Progenitor cell of endocrine pancreas (in vitro differentiated cells): Measurements from ENCODE around the gene PPP1R1A. TPM values are rescaled to one million over a fixed set of nuclear protein-coding genes. Genes with fewer than 3 reads are reported as not detected.

Experiments used
- DNase-seq: peaks from one replicate; pipeline ENCODE4 v3.0.0; 2021; ENCODE audit warnings: low spot score; ENCODE audit not compliant: unreplicated experiment
- H3K27ac Mint-ChIP-seq: 2 replicates; pipeline ENCODE4 v1.8.0; 2021; ENCODE audit warnings: mild to moderate bottlenecking, moderate library complexity, mixed read lengths
- H3K27me3 Mint-ChIP-seq: 2 replicates; pipeline ENCODE4 v1.8.0; 2021; ENCODE audit warnings: mixed read lengths
- H3K36me3 Mint-ChIP-seq: 2 replicates; pipeline ENCODE4 v1.8.0; 2022; ENCODE audit warnings: mixed read lengths; ENCODE audit not compliant: insufficient read depth
- H3K4me1 Mint-ChIP-seq: 2 replicates; pipeline ENCODE4 v1.8.0; 2021; ENCODE audit warnings: low read depth, mixed read lengths
- H3K4me3 Mint-ChIP-seq: 2 replicates; pipeline ENCODE4 v1.8.0; 2021; ENCODE audit warnings: low read depth, mild to moderate bottlenecking, moderate library complexity, mixed read lengths
- H3K9me3 Mint-ChIP-seq: 2 replicates; pipeline ENCODE4 v1.8.0; 2021; ENCODE audit warnings: low read depth, mixed read lengths
- total RNA-seq: library from RNA; stranded (reverse); gene quantifications from 2 replicates; pipeline ENCODE4 v1.2.1, GENCODE V29; 2021
- TF ChIP-seq, protein P1 (sequence below): fragments of 200-600 bp; sonication (generic); IDR thresholded peaks from one replicate; pipeline ENCODE4 v1.5.0; 2021; ENCODE audit warnings: antibody characterized with exemption, mild to moderate bottlenecking; ENCODE audit not compliant: unreplicated experiment

Gene PPP1R1A
- total RNA-seq, 1 donor from 2014 or later = 22.1 TPM

DNA sequence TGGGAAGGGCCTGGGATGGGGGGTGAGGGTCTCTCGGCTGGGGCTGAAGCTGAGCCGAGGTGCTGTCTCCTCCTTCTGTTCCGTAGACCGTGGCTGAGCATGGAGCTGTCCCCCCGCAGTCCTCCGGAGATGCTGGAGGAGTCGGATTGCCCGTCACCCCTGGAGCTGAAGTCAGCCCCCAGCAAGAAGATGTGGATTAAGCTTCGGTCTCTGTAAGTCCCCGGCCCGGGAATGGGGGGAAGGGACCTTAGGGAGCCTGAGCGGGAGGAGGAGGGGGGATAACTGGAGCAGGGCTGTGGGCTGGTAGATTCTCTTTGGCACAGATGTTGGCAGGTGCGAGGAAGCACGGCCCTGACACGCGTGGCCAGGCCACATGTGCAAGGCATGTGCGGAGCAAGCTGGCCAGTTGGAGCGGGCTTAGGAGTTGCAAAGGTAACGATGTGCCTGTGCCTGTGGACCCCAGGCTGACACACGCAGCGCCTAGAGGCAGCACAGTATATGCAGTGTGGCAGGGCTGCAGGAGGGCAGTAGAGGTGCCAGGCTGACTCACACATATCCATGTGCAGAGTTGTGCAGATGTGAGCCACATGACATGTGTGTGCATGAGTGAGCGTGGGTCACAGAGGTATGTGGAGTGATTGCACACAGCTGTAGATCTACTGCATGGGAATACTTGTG lies 38.5 kb downstream of the PPP1R1A start:
- H3K27ac Mint-ChIP-seq = peak overlapping the region; percentile 33
- TF ChIP-seq, protein P1, sequence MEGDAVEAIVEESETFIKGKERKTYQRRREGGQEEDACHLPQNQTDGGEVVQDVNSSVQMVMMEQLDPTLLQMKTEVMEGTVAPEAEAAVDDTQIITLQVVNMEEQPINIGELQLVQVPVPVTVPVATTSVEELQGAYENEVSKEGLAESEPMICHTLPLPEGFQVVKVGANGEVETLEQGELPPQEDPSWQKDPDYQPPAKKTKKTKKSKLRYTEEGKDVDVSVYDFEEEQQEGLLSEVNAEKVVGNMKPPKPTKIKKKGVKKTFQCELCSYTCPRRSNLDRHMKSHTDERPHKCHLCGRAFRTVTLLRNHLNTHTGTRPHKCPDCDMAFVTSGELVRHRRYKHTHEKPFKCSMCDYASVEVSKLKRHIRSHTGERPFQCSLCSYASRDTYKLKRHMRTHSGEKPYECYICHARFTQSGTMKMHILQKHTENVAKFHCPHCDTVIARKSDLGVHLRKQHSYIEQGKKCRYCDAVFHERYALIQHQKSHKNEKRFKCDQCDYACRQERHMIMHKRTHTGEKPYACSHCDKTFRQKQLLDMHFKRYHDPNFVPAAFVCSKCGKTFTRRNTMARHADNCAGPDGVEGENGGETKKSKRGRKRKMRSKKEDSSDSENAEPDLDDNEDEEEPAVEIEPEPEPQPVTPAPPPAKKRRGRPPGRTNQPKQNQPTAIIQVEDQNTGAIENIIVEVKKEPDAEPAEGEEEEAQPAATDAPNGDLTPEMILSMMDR = no peak
- H3K9me3 Mint-ChIP-seq = no peaks in the 10 kb centered on the region
- peaks cover 6% of the 10 kb centered on the region for H3K4me1 Mint-ChIP-seq
- peak overlapping the region; percentile 73 for H3K4me3 Mint-ChIP-seq
- no peak for DNase-seq
- H3K36me3 Mint-ChIP-seq = no peaks in the 10 kb centered on the region
- H3K27me3 Mint-ChIP-seq = peaks cover 36% of the 10 kb centered on the region

DNA sequence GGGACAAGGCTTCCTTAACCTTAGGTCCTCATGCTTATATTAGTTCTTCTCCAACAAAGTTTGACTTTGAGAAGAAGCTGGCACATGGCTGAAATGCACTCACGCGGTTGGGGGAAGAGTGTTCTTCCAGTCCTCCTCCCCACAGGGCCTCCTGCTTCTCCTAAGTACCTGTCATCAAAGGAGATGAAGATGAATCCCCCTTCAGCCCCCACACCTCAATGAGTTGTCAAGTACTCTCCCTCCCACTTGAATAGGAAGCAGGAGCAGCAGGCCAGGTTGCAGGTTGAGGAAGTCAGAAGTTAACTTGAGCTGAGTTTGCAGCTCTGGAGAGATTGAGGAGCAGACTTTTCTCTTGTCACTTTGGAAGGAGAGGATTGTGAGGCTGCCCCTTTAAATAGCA lies 41.9 kb downstream of the PPP1R1A start:
- no peak overlapping the region for H3K4me3 Mint-ChIP-seq
- H3K27me3 Mint-ChIP-seq = peaks cover 65% of the 10 kb centered on the region

DNA sequence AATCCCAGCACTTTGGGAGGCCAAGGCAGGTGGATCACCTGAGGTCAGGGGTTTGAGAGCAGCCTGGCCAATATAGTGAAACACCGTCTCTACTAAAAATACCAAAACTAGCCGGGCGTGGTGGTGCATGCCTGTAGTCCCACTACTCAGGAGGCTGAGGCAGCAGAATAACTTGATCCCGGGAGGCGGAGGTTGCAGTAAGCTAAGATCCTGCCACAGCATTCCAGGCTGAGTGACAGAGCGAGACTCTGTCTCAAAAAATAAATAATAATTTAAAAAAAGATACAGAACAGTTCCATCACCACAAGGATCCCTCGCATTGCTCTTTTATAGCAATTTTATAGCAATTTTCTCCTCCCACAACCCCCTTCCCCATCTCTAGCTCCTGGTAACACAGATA lies 43.7 kb downstream of the PPP1R1A start:
- Mint-ChIP-seq H3K4me1 (peaks cover 3% of the 10 kb centered on the region), H3K36me3 (no peaks in the 10 kb centered on the region), H3K9me3 (no peaks in the 10 kb centered on the region), H3K27ac (no peak overlapping the region), H3K27me3 (peaks cover 76% of the 10 kb centered on the region), H3K4me3 (no peak overlapping the region)
- TF ChIP-seq, protein P1 = no peak
- DNase-seq = no peak

More for the DNA sequence above, 41.9 kb downstream of the PPP1R1A start:
- H3K4me1 Mint-ChIP-seq = peaks cover 6% of the 10 kb centered on the region
- no peaks in the 10 kb centered on the region for H3K9me3 Mint-ChIP-seq
- no peak for DNase-seq
- H3K36me3 Mint-ChIP-seq = no peaks in the 10 kb centered on the region
- TF ChIP-seq, protein P1 = no peak
- no peak overlapping the region for H3K27ac Mint-ChIP-seq

DNA sequence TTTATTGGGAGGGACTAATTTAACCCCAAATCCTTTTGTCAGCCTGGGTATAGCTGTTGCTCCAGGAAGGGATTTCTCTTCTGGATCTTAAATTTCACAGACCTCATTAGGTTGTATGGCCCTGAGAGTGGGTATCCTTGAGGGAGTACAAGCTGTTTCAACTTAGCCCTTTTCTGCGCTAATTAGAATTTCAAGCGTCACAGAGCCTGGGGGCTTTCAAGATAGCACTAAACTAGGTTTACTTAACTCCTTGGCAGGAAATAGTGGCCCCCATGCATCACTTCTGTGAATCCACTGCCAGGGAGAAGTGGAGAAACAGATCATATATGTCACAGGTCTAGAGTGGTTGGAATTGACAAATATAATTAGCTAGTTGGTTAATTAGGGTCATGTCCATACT lies 44.9 kb downstream of the PPP1R1A start:
- Mint-ChIP-seq H3K27me3 (peaks cover 85% of the 10 kb centered on the region), H3K4me1 (no peaks in the 10 kb centered on the region), H3K27ac (no peak overlapping the region), H3K4me3 (no peak overlapping the region), H3K9me3 (no peaks in the 10 kb centered on the region), H3K36me3 (no peaks in the 10 kb centered on the region)
- TF ChIP-seq, protein P1 = no peak
- DNase-seq = no peak

DNA sequence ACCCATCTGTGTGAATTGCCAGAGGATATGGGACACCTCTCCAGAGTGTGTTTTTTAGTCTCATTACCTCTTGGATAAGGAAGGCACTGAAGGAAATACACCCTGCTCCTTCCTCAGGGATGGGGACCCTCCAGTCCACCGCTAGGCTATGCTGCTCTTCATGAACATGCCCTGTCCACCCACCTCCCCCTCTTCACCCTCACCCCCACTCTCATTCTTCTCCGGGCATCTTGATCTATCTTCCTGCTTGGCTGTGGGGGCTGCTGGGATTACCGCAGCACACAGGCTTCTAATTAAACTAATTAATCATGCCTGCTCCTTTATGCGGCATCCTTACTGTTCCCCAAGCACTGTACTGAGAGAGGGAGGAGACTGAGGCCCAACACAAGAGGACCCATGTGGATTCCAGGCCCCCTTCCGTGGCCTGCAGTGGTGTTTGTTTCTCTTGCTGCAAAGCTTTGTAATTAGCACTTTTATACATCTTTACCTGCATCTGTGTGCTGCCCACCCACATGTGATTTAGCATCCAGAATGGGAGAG lies 46.6 kb downstream of the PPP1R1A start:
- Mint-ChIP-seq H3K27ac (no peak overlapping the region), H3K36me3 (no peaks in the 10 kb centered on the region), H3K4me1 (no peaks in the 10 kb centered on the region), H3K4me3 (no peak overlapping the region), H3K27me3 (peaks cover 70% of the 10 kb centered on the region), H3K9me3 (no peaks in the 10 kb centered on the region)
- TF ChIP-seq, protein P1 = no peak
- DNase-seq = no peak
